GM21619 (cell line): Measurements from ENCODE around the gene CTIF.
"Not testable (repeated sequence)": the region's sequence is repeated elsewhere in the genome, so short reads cannot be mapped to it uniquely, and the experiment has no call there.

Experiments
- ATAC-seq: cut with Tn5 transposase; IDR thresholded peaks from one replicate; pipeline ENCODE4 v1.9.1; 2021; ENCODE audit not compliant: unreplicated experiment

Gene CTIF

GRCh38 chr18:48857023-48857694 lies 318.3 kb downstream of the CTIF start:
- no peak for ATAC-seq

GRCh38 chr18:48858676-48859075 lies 319.8 kb downstream of the CTIF start:
- no peak for ATAC-seq

GRCh38 chr18:48859311-48860268 lies 320.8 kb downstream of the CTIF start:
- no peak for ATAC-seq

- no peak for ATAC-seq
Observed at GRCh38 chr18:48860269-48861180, 321.7 kb downstream of the CTIF start.

GRCh38 chr18:48861181-48861708 lies 322.4 kb downstream of the CTIF start:
- ATAC-seq = no peak

GRCh38 chr18:48862132-48862531 lies 323.3 kb downstream of the CTIF start:
- no peak for ATAC-seq

- no peak for ATAC-seq
Observed at GRCh38 chr18:48862678-48863270, 323.9 kb downstream of the CTIF start.

- ATAC-seq = no peak
Observed at GRCh38 chr18:48863432-48864065, 324.7 kb downstream of the CTIF start.

GRCh38 chr18:48864876-48865275 lies 326.0 kb downstream of the CTIF start:
- ATAC-seq = no peak

GRCh38 chr18:48866028-48866733 lies 327.4 kb downstream of the CTIF start:
- ATAC-seq = no peak

- ATAC-seq = no peak
Observed at GRCh38 chr18:48866856-48867255, 328.0 kb downstream of the CTIF start.

- ATAC-seq = no peak
Observed at GRCh38 chr18:48867978-48868377, 329.1 kb downstream of the CTIF start.

GRCh38 chr18:48868468-48869466 lies 329.9 kb downstream of the CTIF start:
- peak; percentile 76 for ATAC-seq

GRCh38 chr18:48869591-48869990 lies 330.8 kb downstream of the CTIF start:
- no peak for ATAC-seq

- not testable (repeated sequence) for ATAC-seq
Observed at GRCh38 chr18:48870926-48871325, 332.1 kb downstream of the CTIF start.

- ATAC-seq = no peak
Observed at GRCh38 chr18:48871391-48872166, 332.7 kb downstream of the CTIF start.
